Superior temporal gyrus (tissue), 1 donor: ENCODE results near the gene ENOX1.

Experiments used
- DNase-seq: peaks from one replicate; pipeline ENCODE4 v3.0.0-alpha.2; 2016; ENCODE audit errors: extremely low spot score

The ENOX1 gene

GRCh38 chr13:43487461-43487860 is 299.3 kb downstream of the ENOX1 start:
- DNase-seq: no peak

DNA sequence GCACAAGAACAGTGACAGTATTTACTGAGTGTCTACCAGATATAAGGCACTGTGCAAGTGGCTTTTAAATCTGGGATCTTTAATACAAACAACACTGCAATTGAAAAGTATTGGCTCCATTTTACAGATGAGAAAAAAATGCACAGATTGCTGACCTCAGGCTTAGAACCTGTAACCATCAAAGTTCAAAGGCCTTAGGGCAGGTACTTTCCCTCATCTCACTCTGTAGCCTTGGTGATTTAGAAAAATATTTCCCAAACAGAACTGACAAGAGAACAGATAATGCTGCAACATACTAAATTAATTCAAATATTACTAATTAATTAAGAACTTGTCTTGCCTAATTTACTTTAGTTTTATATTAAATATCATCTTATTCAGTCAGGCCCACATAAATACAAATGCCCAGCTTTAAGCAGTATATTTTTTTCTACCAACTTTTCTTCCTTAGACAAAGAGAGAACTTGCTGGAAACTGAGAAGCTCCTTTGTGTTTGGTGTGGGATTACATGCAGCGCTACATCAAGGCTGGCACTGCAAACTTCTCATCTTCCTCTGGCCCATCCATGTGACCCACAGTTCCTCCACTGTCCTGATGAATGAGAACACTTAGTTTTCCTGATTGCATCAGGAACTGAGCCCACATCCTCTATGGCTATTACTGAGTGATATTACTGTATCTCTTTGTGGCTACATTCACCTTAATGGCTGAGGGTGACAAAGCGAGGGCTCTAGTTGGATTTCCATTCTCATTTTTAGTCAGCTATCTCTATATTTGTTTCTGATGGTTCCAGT is 302.1 kb downstream of the ENOX1 start:
- peak; percentile 52 for DNase-seq

DNA sequence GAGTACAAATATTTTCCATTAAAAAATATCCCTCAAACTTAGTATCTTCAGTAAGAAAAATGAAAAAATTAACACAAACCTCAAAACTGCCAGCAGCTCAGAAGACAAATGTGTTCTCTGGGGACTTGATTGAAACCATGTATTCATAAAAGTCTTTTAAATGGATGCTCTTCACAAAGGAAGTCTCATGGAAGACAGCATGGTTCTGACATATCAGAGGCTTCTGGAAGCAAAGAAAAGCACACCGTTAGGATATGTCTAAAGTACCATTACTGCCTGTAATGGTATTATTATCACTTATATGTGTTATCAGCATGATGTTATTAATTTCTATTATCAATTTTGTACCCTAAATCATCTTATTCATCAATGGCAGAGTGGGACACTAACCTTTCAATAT is 302.8 kb downstream of the ENOX1 start:
- peak; percentile 48 for DNase-seq

DNA sequence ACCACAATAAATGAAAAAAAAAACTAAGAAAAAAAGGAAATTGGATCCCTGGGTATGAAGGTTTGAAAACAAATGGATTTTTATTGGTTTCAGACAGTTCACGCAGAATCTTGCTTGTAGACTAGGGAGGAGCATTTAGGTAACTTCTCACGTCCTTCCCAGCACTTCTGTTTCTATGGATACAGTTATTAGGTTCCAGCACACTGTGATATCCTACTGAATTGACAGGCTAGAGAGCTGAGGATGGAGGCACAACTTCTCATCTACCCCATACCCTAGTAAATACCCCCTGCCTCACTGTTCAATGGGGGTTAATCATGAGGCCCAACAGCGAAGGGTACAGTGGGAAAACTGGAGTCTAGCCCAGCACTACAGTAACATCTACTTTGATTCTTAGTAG is 304.1 kb downstream of the ENOX1 start:
- DNase-seq: peak; percentile 58

DNA sequence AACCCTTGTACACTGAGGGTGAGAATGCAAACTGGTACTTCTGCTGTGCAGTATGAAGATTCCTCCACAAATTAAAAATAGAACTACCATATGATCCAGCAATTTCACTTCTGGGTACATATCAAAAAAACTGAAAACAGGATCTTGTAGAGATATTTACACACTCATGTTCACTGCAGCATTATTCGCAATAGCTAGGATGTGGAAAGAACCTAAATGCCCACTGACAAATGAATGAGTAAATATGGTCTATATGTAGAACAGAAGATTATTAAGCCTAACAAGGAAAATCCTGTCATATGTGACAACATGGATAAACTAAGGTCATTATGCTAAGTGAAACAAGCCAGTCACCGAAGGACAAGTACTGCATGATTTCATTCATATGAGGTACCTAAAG is 304.7 kb downstream of the ENOX1 start:
- no peak for DNase-seq

- DNase-seq: no peak
Observed at GRCh38 chr13:43478902-43479301, 307.9 kb downstream of the ENOX1 start.

DNA sequence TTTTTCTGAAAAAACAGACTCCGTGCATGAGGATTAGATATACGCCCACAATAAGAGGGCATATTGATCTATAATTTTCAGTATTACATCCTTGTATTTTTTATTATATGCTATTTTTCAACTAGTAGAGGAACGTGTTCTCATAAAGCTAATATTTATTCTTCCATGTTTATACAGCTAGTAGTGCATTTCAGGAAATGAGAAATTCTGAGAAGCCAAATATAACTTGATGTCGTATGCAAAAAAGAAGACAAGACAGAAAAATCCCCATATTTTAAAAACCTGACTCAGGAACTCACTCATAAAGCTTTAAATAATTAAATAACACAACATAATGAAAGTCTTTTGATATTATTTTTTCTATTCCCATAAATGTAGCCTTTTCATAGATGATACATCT is 308.6 kb downstream of the ENOX1 start:
- DNase-seq: no peak

DNA sequence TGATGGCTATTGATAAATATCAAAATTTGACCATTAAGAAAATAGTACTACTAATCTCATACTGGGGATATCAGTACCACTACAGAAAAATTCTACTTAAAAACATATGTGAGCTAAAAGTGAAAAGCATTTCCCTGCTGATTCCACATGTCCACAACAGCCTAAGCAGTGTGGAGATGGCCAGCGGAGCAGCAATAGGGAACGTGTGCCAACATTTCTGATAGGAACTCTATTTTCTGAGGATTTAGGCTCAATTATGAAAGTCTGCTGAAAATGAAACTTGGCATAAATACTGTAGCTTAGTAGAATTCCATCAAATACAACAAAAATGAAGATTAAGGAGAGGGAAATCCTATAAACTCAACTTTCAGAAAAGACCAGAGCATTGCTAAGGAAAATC is 311.6 kb downstream of the ENOX1 start:
- DNase-seq: no peak

DNA sequence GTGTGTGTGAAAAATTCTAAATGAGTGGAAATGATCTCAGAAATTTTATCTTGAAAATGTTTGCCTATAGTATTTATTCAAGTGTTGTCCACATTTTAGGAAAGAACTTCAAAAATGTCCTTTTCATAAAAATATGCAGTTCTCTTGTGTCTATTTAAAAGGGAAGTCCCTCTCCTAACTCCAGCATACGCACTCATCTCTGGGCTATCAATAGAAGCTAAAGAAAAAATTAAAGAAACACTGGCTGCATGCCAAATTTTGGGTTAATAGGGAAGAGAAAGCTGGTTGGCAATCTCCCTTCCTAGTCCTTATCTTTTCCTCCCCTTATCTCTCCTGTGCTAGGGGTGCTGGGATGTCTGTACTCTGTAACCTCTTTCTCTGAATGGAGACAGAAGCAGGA is 313.3 kb downstream of the ENOX1 start:
- DNase-seq: peak; percentile 71

- DNase-seq: peak; percentile 58
Observed at GRCh38 chr13:43472980-43473379, 313.8 kb downstream of the ENOX1 start.

DNA sequence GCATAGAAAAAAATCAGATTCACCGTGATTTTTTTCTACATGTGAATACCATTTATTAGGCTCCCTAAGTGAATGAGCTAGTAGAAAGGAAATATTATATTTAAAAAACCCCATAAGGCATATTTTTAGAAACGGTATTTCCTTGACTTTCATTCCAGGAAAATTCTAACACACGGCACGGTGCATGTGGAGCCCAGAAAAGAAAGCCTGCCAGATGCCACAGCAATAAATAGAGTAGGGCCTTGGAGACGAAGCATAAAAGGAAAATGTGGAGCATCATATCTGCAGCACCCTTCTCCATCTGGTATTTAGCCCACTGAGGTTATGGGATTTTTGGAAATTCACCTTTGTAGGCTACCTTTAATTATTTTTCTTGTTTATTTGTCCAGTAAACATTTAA is 314.4 kb downstream of the ENOX1 start:
- peak; percentile 73 for DNase-seq

DNA sequence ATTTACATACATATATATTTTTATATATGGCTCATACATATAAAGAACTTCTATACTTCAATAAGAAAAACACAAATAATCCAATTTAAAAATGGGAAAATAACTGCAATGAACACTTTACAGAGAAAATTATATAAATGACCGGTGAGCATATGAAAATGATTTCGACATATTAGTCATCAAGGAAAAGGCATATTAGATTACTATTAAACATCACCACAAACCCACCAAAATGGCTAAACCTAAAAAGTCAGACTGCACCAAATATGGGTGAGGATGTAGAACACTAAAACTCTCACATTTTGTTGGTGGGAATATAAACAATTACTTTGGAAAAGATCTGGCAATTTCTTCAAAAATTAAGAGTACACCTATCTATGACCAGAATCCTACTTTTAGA is 316.2 kb downstream of the ENOX1 start:
- DNase-seq: no peak

- DNase-seq: no peak
Observed at GRCh38 chr13:43469791-43470190, 317.0 kb downstream of the ENOX1 start.

- DNase-seq: no peak
Observed at GRCh38 chr13:43464578-43465264, 322.1 kb downstream of the ENOX1 start.

DNA sequence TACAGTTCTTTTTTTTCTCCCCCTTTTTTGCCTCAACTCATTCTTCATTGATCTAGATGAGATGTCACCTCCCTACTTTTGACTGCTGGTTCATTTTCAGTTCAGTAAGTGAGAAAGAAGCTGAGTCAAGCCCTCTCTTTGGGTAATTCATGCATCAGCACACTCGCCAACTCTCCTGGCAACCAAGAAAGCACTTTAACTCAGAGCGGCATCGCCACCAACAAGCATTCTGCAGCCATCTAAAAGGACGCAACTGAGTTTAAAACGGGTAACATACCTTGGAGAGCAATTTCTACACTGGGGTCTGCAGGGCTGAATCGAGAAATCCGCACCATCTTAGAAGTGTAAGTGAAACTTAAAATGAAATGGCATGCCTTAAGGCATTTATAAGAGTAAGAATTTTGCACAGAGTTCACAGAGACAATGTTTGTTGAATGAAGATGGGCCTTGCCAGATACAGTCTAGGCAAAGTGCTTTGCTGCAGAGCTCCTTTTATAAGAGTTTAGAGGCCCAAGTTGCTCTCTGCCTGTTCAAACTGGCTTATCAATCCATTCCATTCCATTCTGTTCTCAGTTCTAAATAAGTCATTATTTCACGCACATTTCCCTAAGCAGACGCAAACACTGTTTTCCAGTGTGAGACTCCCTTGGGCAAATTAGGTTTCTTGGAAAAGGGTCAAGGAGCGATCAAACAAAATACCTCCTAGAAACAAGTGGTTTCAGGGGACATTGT is 338.0 kb downstream of the ENOX1 start:
- peak; percentile 70 for DNase-seq

GRCh38 chr13:43446126-43446525 is 340.6 kb downstream of the ENOX1 start:
- no peak for DNase-seq

DNA sequence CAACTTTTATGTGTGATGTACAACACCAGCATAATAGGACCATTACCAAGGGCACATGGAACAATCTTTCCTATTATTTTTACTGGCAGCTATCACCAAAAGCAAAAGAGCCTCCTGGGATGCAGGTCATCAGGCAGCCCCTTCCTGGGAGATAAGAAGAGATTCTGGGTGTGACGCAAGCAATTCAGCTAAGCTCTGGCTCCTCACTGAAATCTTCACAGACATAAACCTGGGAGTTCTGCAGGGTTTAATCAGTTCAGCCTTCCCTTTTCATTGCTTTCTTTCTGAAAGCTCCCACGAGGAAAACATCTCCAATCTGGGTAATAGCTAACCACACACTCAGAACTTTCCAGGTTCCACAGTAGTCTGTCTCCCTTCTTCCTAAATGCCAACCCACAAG is 341.1 kb downstream of the ENOX1 start:
- DNase-seq: no peak

DNA sequence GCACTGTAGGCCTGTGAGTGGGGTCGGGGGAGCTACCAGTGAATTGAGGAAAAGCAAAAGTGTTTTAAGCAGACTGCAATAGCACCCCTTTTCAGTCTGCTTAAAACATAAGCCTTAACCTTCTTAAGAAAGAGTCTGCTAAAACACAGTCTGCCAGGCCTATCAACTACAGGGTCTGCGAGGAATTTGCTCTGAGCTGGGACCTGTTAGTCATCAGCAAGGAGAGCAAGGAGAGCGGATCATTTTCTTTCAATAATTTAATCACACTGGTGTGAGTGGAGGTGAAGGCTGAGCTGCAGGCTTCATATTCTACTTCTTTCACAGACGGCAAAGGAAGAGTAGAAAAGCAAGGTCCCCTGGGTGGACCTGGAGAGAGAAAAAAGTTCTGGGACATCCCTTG is 342.7 kb downstream of the ENOX1 start:
- no peak for DNase-seq

DNA sequence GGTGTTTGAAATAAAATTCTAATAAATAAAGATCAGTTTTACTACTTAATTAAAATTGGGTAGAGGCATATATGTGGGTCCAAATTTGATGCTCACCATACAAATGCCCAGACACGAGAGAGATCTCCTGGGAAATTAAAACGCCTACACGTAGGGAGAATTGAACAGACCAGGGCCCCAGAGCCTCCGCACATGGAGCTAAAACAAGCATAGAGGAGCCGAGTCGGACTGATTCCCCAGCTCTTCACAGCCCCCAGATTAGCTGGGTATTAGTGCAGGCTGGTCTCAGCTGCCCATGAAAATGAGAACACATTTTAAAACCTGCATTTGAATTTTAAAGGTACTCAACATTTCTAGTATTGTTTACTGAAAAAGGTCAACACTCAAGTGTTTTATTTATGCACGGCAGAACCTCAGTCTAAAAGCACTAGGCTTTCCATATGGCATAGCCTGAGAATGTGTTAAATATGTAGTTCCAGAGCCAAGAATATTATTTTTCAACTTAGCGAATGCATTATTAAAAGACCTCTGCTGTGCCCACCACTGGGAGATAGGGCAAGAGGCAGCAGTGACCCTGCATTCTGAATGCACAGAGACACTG is 344.8 kb downstream of the ENOX1 start:
- no peak for DNase-seq

GRCh38 chr13:43441464-43441863 is 345.3 kb downstream of the ENOX1 start:
- no peak for DNase-seq

- no peak for DNase-seq
Observed at GRCh38 chr13:43434191-43434590, 352.6 kb downstream of the ENOX1 start.

GRCh38 chr13:43433691-43434141 is 353.1 kb downstream of the ENOX1 start:
- no peak for DNase-seq
